GF-D8 (cell line): ENCODE measurements around the gene POU6F2.
"Not testable (repeated sequence)": the region's sequence is repeated elsewhere in the genome, so short reads cannot be mapped to it uniquely, and the experiment has no call there.

Experiments used
- DNase-seq: peaks from one replicate; lab custom pipeline; 2025; lab: John Stamatoyannopoulos, UW

The POU6F2 gene

GRCh38 chr7:38977685-38978084 is at the start of gene POU6F2:
Gene POU6F2 (plus strand): TSS chr7:38977909. CDS start chr7:38977954, 45 bp downstream.
- DNase-seq = no peak

- DNase-seq = no peak
Measured at GRCh38 chr7:38928506-38928905, 49.2 kb upstream of the POU6F2 start.

- no peak for DNase-seq
Measured at GRCh38 chr7:38929460-38930171, 48.1 kb upstream of the POU6F2 start.

- DNase-seq = no peak
Measured at GRCh38 chr7:38932509-38933168, 45.1 kb upstream of the POU6F2 start.

- DNase-seq = no peak
Measured at GRCh38 chr7:38934051-38934450, 43.7 kb upstream of the POU6F2 start.

GRCh38 chr7:38934536-38934935 is 43.2 kb upstream of the POU6F2 start:
- DNase-seq = no peak

- no peak for DNase-seq
Measured at GRCh38 chr7:38936641-38937040, 41.1 kb upstream of the POU6F2 start.

- no peak for DNase-seq
Measured at GRCh38 chr7:38938001-38938485, 39.7 kb upstream of the POU6F2 start.

GRCh38 chr7:38938589-38938988 is 39.1 kb upstream of the POU6F2 start:
- DNase-seq = no peak

- no peak for DNase-seq
Measured at GRCh38 chr7:38940774-38941173, 36.9 kb upstream of the POU6F2 start.

- DNase-seq = no peak
Measured at GRCh38 chr7:38942431-38943051, 35.2 kb upstream of the POU6F2 start.

- not testable (repeated sequence) for DNase-seq
Measured at GRCh38 chr7:38947541-38947940, 30.2 kb upstream of the POU6F2 start.

- no peak for DNase-seq
Measured at GRCh38 chr7:38950309-38950708, 27.4 kb upstream of the POU6F2 start.

GRCh38 chr7:38951213-38951612 is 26.5 kb upstream of the POU6F2 start:
- DNase-seq = no peak

- no peak for DNase-seq
Measured at GRCh38 chr7:38953227-38953626, 24.5 kb upstream of the POU6F2 start.

GRCh38 chr7:38953971-38954370 is 23.7 kb upstream of the POU6F2 start:
- no peak for DNase-seq

GRCh38 chr7:38955892-38956291 is 21.8 kb upstream of the POU6F2 start:
- no peak for DNase-seq

GRCh38 chr7:38962028-38962427 is 15.7 kb upstream of the POU6F2 start:
- no peak for DNase-seq

- DNase-seq = no peak
Measured at GRCh38 chr7:38964921-38965320, 12.8 kb upstream of the POU6F2 start.

- DNase-seq = no peak
Measured at GRCh38 chr7:38973760-38974159, 3.9 kb upstream of the POU6F2 start.

- no peak for DNase-seq
Measured at GRCh38 chr7:38975944-38976392, 1.7 kb upstream of the POU6F2 start.

GRCh38 chr7:38978491-38978890 is 782 bp downstream of the POU6F2 start:
- DNase-seq = no peak

- DNase-seq = no peak
Measured at GRCh38 chr7:38992203-38992602, 14.5 kb downstream of the POU6F2 start.
